ENCODE data around the gene TAOK2. TPM values are rescaled to one million over a fixed set of nuclear protein-coding genes. Genes with fewer than 3 reads are reported as not detected.

The TAOK2 gene
- total and polyA plus RNA-seq, 8 donors = 13.5 to 41.1 (median 18.0) TPM

DNA sequence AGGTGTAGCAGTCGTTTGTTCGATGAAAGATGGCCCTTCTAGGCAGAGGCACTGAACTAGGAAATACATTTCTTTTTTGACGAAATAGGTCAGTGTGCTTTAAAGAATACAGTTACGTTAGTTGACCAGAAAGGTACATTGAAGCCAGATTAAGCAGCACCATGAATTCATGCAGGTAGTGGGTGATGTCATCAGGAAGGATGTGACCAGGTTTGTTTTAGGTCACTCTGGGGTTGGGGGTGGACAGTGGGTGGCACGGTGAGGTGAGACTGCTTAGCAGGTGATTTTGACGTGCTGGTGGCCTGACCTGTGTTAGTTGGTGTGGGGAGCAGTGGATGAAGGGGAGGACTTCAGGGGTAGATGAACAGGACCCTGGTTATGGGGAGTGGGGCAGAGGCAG, 25.9 kb downstream of the TAOK2 start:
- intact Hi-C loops (cut with DNase I) = loop anchor here in 2 of 3 donors (10.0 kb wide), 2 partner anchors 135 to 305 kb away; partner anchors contain the start of gene CDIPT (in 1 of the 2)

GRCh38 chr16:30000735-30001631, 27.3 kb downstream of the TAOK2 start:
- WGBS, 2 donors = 87 to 88% methylated on average over 33 of the region's 33 CpGs
- Histone ChIP-seq H3K9me3 (no peaks in the 10 kb centered on the region), H3K27me3 (no peaks in the 10 kb centered on the region), H3K4me1 (peaks cover 0 to 9% (median 4%) of the 10 kb centered on the region in 3 donors), H3K36me3 (no peaks in the 10 kb centered on the region), H3K27ac (no peak overlapping the region), H3K4me3 (no peak overlapping the region)
- FAIRE-seq (no peak), ATAC-seq (no peak), DNase-seq (peak in 1 of 6 donors; percentile 64)
- no peak for TF ChIP-seq CTCF (IDR thresholded peaks at IDR 0.05)
- intact Hi-C loops (cut with DNase I) = loop anchor here in 2 of 3 donors (10.0 kb wide), 2 partner anchors 136 to 306 kb away; partner anchors contain the start of gene CDIPT (in 1 of the 2)

More for the DNA sequence above, 25.9 kb downstream of the TAOK2 start:
- Histone ChIP-seq H3K36me3 (no peaks in the 10 kb centered on the region), H3K9me3 (no peaks in the 10 kb centered on the region), H3K4me1 (peaks cover under 1 to 9% (median 4%) of the 10 kb centered on the region in 3 donors), H3K27me3 (no peaks in the 10 kb centered on the region), H3K27ac (no peak overlapping the region), H3K4me3 (no peak overlapping the region)
- peak in 1 of 6 donors; percentile 25 for DNase-seq
- no peak for ATAC-seq
- TF ChIP-seq CTCF (IDR thresholded peaks at IDR 0.05) = no peak
- FAIRE-seq = no peak
- 87 to 89% methylated on average over 6 of the region's 6 CpGs for WGBS, 2 donors

DNA sequence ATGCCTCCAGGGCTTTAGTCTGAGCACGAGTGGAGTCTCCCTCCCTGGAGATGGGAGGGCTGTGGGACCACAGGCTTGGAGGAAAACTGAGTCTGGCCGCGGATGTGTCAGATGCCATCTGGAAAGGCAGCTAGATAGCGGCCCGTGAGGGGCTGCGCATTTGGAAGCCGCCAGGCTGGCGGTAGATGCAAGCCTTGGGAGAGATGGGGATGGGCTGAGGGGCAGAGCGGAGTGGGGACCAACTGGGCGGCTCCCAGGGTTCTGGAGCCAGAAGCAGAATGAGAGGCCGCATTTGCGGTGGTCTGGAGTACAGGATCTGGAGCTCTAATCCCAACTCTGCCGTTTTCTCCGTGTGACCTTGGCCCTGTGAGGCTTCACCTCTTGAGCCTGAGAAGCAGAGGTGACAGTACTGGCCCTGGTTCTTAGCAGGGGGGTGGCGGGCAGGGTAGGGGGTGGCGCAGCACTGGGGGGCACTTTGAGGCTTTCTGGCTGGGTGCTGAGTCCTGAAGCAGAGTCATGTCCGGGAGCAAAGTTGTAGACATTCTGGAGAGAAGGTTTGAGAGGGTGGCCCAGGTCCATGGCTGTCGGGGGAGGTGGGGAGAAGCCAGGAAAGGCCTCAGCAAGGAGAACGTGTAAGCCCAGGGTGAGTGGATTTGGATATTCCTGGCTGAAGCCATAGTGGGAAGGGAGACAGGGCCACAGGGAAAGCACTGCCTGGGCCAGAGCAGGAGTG, 29.1 kb downstream of the TAOK2 start:
- Histone ChIP-seq H3K27me3 (no peaks in the 10 kb centered on the region), H3K4me3 (no peak overlapping the region), H3K4me1 (no peaks in the 10 kb centered on the region), H3K27ac (no peak overlapping the region), H3K9me3 (no peaks in the 10 kb centered on the region), H3K36me3 (no peaks in the 10 kb centered on the region)
- ATAC-seq (no peak), DNase-seq (peak in 1 of 6 donors; percentile 43), FAIRE-seq (no peak)
- TF ChIP-seq CTCF (IDR thresholded peaks at IDR 0.05) = no peak
- 83 to 86% methylated on average over 19 of the region's 19 CpGs for WGBS, 2 donors
- intact Hi-C loops (cut with DNase I) = loop anchor here in 2 of 3 donors (10.0 kb wide), 2 partner anchors 138 to 308 kb away; partner anchors contain the start of gene CDIPT (in 1 of the 2)

DNA sequence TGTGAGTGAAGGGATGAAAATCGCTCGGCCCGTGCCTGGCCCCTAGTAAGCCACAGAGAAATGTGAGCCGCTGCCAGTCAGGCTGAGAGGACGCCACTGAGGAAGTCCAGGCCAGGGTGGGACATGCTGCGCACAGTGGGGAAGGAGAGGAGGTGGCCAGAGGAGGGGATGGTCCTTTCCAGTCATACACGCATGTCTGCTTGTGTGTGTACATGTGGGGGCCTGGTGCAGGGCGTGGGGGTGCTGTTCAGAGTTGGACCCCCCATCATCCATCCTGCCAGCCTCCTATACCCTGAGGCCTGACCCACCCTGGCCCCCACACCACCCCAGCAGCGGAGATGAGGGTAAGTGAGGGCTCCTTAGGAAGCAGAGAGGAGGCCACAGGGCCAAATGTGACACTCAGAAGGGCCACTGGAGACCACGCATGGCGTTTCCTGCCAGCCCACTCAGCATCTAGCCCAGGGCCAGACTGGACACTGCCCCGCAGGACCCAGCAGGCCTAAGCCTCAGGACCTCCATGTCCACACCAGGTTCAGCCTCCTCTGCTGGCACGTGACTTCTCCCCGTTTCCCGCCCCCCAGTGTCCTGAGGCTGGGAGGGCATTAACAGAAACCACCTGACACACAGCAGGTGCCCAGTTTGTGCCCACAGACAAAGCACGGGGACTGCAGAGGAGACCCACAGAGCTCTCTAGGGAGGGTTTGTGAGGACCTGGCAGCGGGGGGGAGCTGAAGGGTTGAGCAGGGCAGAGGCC, 30.2 kb downstream of the TAOK2 start:
- H3K27ac ChIP-seq = no peak overlapping the region
- no peaks in the 10 kb centered on the region for H3K9me3 ChIP-seq
- intact Hi-C loops (cut with DNase I) = loop anchor here in 2 of 3 donors (10.0 kb wide), 2 partner anchors 139 to 309 kb away; partner anchors contain the start of gene CDIPT (in 1 of the 2)
- TF ChIP-seq CTCF (IDR thresholded peaks at IDR 0.05) = no peak
- ATAC-seq (no peak), DNase-seq (peak in 1 of 6 donors; percentile 70), FAIRE-seq (no peak)
- H3K27me3 ChIP-seq = no peaks in the 10 kb centered on the region
- H3K36me3 ChIP-seq = no peaks in the 10 kb centered on the region
- no peak overlapping the region for H3K4me3 ChIP-seq
- H3K4me1 ChIP-seq = no peaks in the 10 kb centered on the region
- 86 to 91% methylated on average over 17 of the region's 17 CpGs for WGBS, 2 donors

Measured in pancreas (tissue), 10 donors.